ENCODE data around the gene CST5. TPM values are rescaled to one million over a fixed set of nuclear protein-coding genes. Genes with fewer than 3 reads are reported as not detected.
"Not testable (repeated sequence)": the region's sequence is repeated elsewhere in the genome, so short reads cannot be mapped to it uniquely, and the experiment has no call there.

CST5 gene
- total and polyA plus RNA-seq, 2 donors (not counting 3 experiments of a cell fraction or from before 2014, with no cell fraction given) = not detected

DNA sequence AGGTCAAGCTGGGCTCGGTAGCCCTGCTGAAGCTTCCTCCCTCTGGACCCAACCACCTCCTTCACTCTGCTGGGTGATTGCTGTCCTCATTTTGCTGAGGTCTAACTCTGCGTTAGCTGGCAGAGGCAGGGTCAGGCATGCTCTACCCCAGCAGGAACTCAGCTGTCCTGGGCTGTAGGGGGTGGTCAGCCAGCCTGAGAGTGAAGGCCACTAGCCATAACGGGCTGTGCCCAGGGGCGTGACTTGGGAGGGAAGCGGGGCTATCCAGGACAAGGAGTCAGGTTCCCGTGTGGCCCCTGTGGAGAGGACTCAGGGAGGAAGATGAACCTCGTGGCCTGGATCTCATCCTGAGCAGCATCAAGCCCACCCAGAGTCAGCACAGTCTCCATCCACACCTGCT, 761 bp downstream of the CST5 start:
- TF ChIP-seq FOS (IDR thresholded peaks at IDR 0.05; ENCODE audit: borderline replicate concordance, insufficient read depth, low read length) (no peak), GATA2 (IDR thresholded peaks at IDR 0.05; ENCODE audit: insufficient read depth, insufficient read length, low read depth, low read length) (no peak), EZH2 (IDR thresholded peaks at IDR 0.05; ENCODE audit: borderline replicate concordance, low read depth, low read length, severe bottlenecking) (no peak), POLR2A (IDR thresholded peaks at IDR 0.05; ENCODE audit: low read depth, low read length) (no peak), MYC (IDR thresholded peaks at IDR 0.05; ENCODE audit: low read depth, low read length) (no peak), JUN (IDR thresholded peaks at IDR 0.05; ENCODE audit: borderline replicate concordance, insufficient read depth, insufficient read length, low read depth) (no peak), POLR2AphosphoS5 (IDR thresholded peaks at IDR 0.05; ENCODE audit: insufficient read depth, low read depth, low read length) (no peak)
- TF ChIP-seq, protein P1, sequence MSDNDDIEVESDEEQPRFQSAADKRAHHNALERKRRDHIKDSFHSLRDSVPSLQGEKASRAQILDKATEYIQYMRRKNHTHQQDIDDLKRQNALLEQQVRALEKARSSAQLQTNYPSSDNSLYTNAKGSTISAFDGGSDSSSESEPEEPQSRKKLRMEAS (IDR thresholded peaks at IDR 0.05; ENCODE audit: insufficient read depth, insufficient read length) = no peak
- TF ChIP-seq, protein P2, sequence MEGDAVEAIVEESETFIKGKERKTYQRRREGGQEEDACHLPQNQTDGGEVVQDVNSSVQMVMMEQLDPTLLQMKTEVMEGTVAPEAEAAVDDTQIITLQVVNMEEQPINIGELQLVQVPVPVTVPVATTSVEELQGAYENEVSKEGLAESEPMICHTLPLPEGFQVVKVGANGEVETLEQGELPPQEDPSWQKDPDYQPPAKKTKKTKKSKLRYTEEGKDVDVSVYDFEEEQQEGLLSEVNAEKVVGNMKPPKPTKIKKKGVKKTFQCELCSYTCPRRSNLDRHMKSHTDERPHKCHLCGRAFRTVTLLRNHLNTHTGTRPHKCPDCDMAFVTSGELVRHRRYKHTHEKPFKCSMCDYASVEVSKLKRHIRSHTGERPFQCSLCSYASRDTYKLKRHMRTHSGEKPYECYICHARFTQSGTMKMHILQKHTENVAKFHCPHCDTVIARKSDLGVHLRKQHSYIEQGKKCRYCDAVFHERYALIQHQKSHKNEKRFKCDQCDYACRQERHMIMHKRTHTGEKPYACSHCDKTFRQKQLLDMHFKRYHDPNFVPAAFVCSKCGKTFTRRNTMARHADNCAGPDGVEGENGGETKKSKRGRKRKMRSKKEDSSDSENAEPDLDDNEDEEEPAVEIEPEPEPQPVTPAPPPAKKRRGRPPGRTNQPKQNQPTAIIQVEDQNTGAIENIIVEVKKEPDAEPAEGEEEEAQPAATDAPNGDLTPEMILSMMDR (IDR thresholded peaks at IDR 0.05; ENCODE audit: extremely low read depth in 1 of 2, insufficient read depth in 1 of 2, low read depth in 1 of 2, low read length in 2 of 2) = no peak
- H3K27me3 ChIP-seq (ENCODE audit: control insufficient read depth in 2 of 2, insufficient read depth in 2 of 2, low read length in 2 of 2) = no peaks in the 10 kb centered on the region
- ChIA-PET CTCF (no interaction called here), POLR2A (no interaction called here)
- no peak overlapping the region for H2AFZ ChIP-seq (ENCODE audit: low read depth, low read length)
- H3K9me1 ChIP-seq (replicated peaks; ENCODE audit: control insufficient read depth, extremely low read depth, insufficient read depth, low read length) = no peaks in the 10 kb centered on the region
- no peak overlapping the region for H3K27ac ChIP-seq (ENCODE audit: insufficient read depth, low read depth, low read length)
- H3K9ac ChIP-seq (replicated peaks; ENCODE audit: extremely low read depth, insufficient read depth, low read length) = no peak overlapping the region
- intact Hi-C loops (cut with micrococcal nuclease) = no loop called here
- no peaks in the 10 kb centered on the region for H3K79me2 ChIP-seq (ENCODE audit: control insufficient read depth, insufficient read depth, low read length)
- no peaks in the 10 kb centered on the region for H3K4me1 ChIP-seq (ENCODE audit: control insufficient read depth, extremely low read depth, insufficient read depth, low read length)
- no peak for FAIRE-seq
- dilution Hi-C loops (cut with MboI; ENCODE audit: extremely low pct_ligation_motif_present, low sequenced_read_pairs) = no loop called here
- BruUV-seq (replicated peaks) = no TSS peak
- H4K20me1 ChIP-seq (replicated peaks; ENCODE audit: control insufficient read depth, extremely low read depth, insufficient read depth, low read length) = no peaks in the 10 kb centered on the region
- H3K4me2 ChIP-seq (ENCODE audit: insufficient read depth, low read length) = no peak overlapping the region
- H3K9me3 ChIP-seq (replicated peaks; ENCODE audit: control insufficient read depth, insufficient read depth, low read length) = no peaks in the 10 kb centered on the region
- H3K4me3 ChIP-seq (replicated peaks in 1 of 3; ENCODE audit: insufficient read depth in 1 of 3, low read depth in 1 of 3, low read length in 3 of 3) = no peak overlapping the region
- no peaks in the 10 kb centered on the region for H3K36me3 ChIP-seq (ENCODE audit: control insufficient read depth in 2 of 2, extremely low read depth in 1 of 2, insufficient read depth in 2 of 2, low read length in 2 of 2)
- no peak for DNase-seq (ENCODE audit: low read depth, low spot score)

DNA sequence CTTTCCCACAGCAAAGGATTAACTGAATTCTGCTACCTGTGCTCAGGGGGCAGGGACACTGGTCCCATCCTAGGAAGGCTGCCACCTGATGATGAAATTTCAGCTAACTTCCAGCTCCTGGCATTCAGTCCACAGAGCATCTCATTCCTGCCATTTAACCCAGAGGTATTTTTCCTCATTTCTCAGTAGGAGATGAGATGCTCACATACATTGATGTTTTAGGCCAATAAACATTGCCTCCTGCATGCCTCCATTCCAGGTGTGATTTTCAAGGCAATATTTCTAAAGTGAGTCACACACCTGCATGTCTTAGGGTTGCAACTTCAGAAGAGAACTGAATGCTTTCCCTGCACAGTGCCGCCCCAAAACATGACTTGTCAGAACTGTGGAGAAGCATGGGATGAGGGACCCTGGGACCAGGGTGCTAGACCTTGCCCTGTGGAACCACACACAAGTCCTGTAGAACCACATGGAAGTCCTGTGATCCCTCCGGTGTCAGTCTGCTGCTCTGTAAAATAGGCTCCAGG, 1.5 kb downstream of the CST5 start:
- H2AFZ ChIP-seq (ENCODE audit: low read depth, low read length); intact Hi-C loops (cut with micrococcal nuclease); POLR2A ChIA-PET; H3K4me1 ChIP-seq (ENCODE audit: control insufficient read depth, extremely low read depth, insufficient read depth, low read length); H4K20me1 ChIP-seq (replicated peaks; ENCODE audit: control insufficient read depth, extremely low read depth, insufficient read depth, low read length); dilution Hi-C loops (cut with MboI; ENCODE audit: extremely low pct_ligation_motif_present, low sequenced_read_pairs); H3K27me3 ChIP-seq (ENCODE audit: control insufficient read depth in 2 of 2, insufficient read depth in 2 of 2, low read length in 2 of 2); H3K4me3 ChIP-seq (replicated peaks in 1 of 3; ENCODE audit: insufficient read depth in 1 of 3, low read depth in 1 of 3, low read length in 3 of 3); H3K9me3 ChIP-seq (replicated peaks; ENCODE audit: control insufficient read depth, insufficient read depth, low read length); H3K9ac ChIP-seq (replicated peaks; ENCODE audit: extremely low read depth, insufficient read depth, low read length); H3K27ac ChIP-seq (ENCODE audit: insufficient read depth, low read depth, low read length); FAIRE-seq; CTCF ChIA-PET; H3K9me1 ChIP-seq (replicated peaks; ENCODE audit: control insufficient read depth, extremely low read depth, insufficient read depth, low read length); DNase-seq (ENCODE audit: low read depth, low spot score); BruUV-seq (replicated peaks); H3K36me3 ChIP-seq (ENCODE audit: control insufficient read depth in 2 of 2, extremely low read depth in 1 of 2, insufficient read depth in 2 of 2, low read length in 2 of 2); H3K79me2 ChIP-seq (ENCODE audit: control insufficient read depth, insufficient read depth, low read length); H3K4me2 ChIP-seq (ENCODE audit: insufficient read depth, low read length): not testable (repeated sequence)

Measured in endothelial cell of umbilical vein (primary cell).